Keratinocyte (primary cell): ENCODE measurements around the gene KATNB1. TPM values are rescaled to one million over a fixed set of nuclear protein-coding genes. Genes with fewer than 3 reads are reported as not detected.

Source experiments
- DNase-seq: peaks from one replicate; pipeline ENCODE4 v3.0.0-alpha.2; 2011; ENCODE audit warnings: low read depth, missing footprints, low spot score
- FAIRE-seq: peaks from 2 replicates; lab custom pipeline; 2011; peaks lifted over from hg19 to GRCh38; lab: Jason Lieb, UNC
- H2AFZ ChIP-seq: 2 replicates; pipeline ENCODE4 v1.6.0; 2012; ENCODE audit warnings: low read length, control low read depth, inconsistent platforms; ENCODE audit not compliant: control insufficient read depth
- H3K27ac ChIP-seq: 2 replicates; pipeline ENCODE4 v1.5.1; 2011; ENCODE audit warnings: low read length; ENCODE audit not compliant: control insufficient read depth, insufficient read depth
- H3K27me3 ChIP-seq: 3 replicates; pipeline ENCODE4 v1.6.0; 2011; ENCODE audit warnings: low read length; ENCODE audit not compliant: control insufficient read depth, insufficient read depth; ENCODE audit errors: extremely low read depth
- H3K36me3 ChIP-seq, 2 experiments: 2 replicates in 1 of 2; 3 replicates in 1 of 2; pipeline ENCODE4 v1.5.1; 2011; ENCODE audit warnings: low read length in 2 of 2, mild to moderate bottlenecking in 1 of 2; ENCODE audit not compliant: control insufficient read depth in 2 of 2, insufficient read depth in 2 of 2; ENCODE audit errors: extremely low read depth in 1 of 2
- H3K4me1 ChIP-seq: 3 replicates; pipeline ENCODE4 v1.5.1; 2011; ENCODE audit warnings: low read length; ENCODE audit not compliant: control insufficient read depth, insufficient read depth; ENCODE audit errors: extremely low read depth
- H3K4me2 ChIP-seq: 3 replicates; pipeline ENCODE4 v1.6.0; 2011; ENCODE audit warnings: low read depth, low read length; ENCODE audit not compliant: control insufficient read depth, insufficient read depth; ENCODE audit errors: extremely low read depth
- H3K4me3 ChIP-seq, 3 experiments: fragments of 200-600 bp in 1 of 3; sonication (generic) in 1 of 3; 2 replicates in 2 of 3; 3 replicates in 1 of 3; pipeline ENCODE4 v1.5.1; 2011 to 2016; ENCODE audit warnings: low read length in 3 of 3, mild to moderate bottlenecking in 3 of 3, control low read depth in 2 of 3, inconsistent platforms in 1 of 3, low read depth in 1 of 3, mixed read lengths in 1 of 3, mixed run types in 1 of 3, moderate library complexity in 1 of 3; ENCODE audit not compliant: control insufficient read depth in 2 of 3, insufficient read depth in 2 of 3; ENCODE audit errors: extremely low read depth in 1 of 3
- H3K79me2 ChIP-seq: 2 replicates; pipeline ENCODE4 v1.6.0; 2012; ENCODE audit warnings: low read length; ENCODE audit not compliant: control insufficient read depth, insufficient read depth
- H3K9ac ChIP-seq: 3 replicates; pipeline ENCODE4 v1.6.0; 2011; ENCODE audit warnings: low read length; ENCODE audit not compliant: control insufficient read depth, insufficient read depth; ENCODE audit errors: extremely low read depth
- H3K9me1 ChIP-seq: 3 replicates; pipeline ENCODE4 v1.6.0; 2011; ENCODE audit warnings: low read length; ENCODE audit not compliant: control insufficient read depth, insufficient read depth; ENCODE audit errors: extremely low read depth
- H3K9me3 ChIP-seq: 2 replicates; pipeline ENCODE4 v1.5.1; 2012; ENCODE audit warnings: low read depth, low read length; ENCODE audit not compliant: control insufficient read depth
- H4K20me1 ChIP-seq: 3 replicates; pipeline ENCODE4 v1.6.0; 2011; ENCODE audit warnings: low read length; ENCODE audit not compliant: control insufficient read depth, insufficient read depth; ENCODE audit errors: extremely low read depth
- CTCF ChIP-seq, 3 experiments: IDR thresholded peaks in 1 of 3; conservative IDR thresholded peaks in 1 of 3; optimal IDR thresholded peaks in 1 of 3; 2 replicates in 2 of 3; 3 replicates in 1 of 3; pipeline versions ENCODE3 to v1.5.1; 2011; ENCODE audit warnings: low read length in 3 of 3, mild to moderate bottlenecking in 3 of 3, moderate library complexity in 2 of 3, control low read depth in 1 of 3, inconsistent platforms in 1 of 3; ENCODE audit not compliant: insufficient read depth in 2 of 3; ENCODE audit errors: extremely low read depth in 1 of 3
- EZH2 ChIP-seq: IDR thresholded peaks from one replicate; pipeline ENCODE4 v1.6.1; 2012; ENCODE audit warnings: inconsistent platforms, mild to moderate bottlenecking, low read length, moderate library complexity
- dilution Hi-C: fragments of 300-500 bp; cut with MboI; formaldehyde crosslinking; loops from one replicate; pipeline ENCODE4 v1.7.0; 2020; ENCODE audit warnings: low sequenced_read_pairs; ENCODE audit not compliant: extremely low pct_ligation_motif_present
- polyA plus RNA-seq, 5 experiments: library from polyadenylated mRNA; depleted of rRNA in 3 of 5; stranded (reverse) in 3 of 5; stranded (forward) in 1 of 5; unstranded in 1 of 5; fragments of >200 nt; gene quantifications; 1 replicate in 1 of 5; 2 replicates in 3 of 5; 3 replicates in 1 of 5; pipeline versions ENCODE4 v1.2.1 to v1.2.3, GENCODE V29; 2011 to 2012; ENCODE audit warnings: missing spikeins in 2 of 5, low read depth in 1 of 5, low replicate concordance in 1 of 5

Gene KATNB1
- polyA plus RNA-seq, 1 donor (not counting 4 experiments of a cell fraction or from before 2014, with no cell fraction given): 18.9 TPM

- TF ChIP-seq CTCF (optimal IDR thresholded peaks at IDR 0.05 in 1 of 3, IDR thresholded peaks at IDR 0.05 in 1 of 3, conservative IDR thresholded peaks at IDR 0.05 in 1 of 3; ENCODE audit: extremely low read depth in 1 of 3, insufficient read depth in 2 of 3, low read length in 3 of 3): no peak
- TF ChIP-seq EZH2: no peak
- H3K9me3 ChIP-seq: no peaks in the 10 kb centered on the region
- H3K27ac ChIP-seq: no peak overlapping the region
- H3K4me1 ChIP-seq: peaks cover 11% of the 10 kb centered on the region
- no peak overlapping the region for H2AFZ ChIP-seq
- peaks cover 3% of the 10 kb centered on the region for H4K20me1 ChIP-seq
- dilution Hi-C loops: no loop called here
- H3K36me3 ChIP-seq: peaks cover 21 to 31% of the 10 kb centered on the region in 2 experiments
- H3K9me1 ChIP-seq: no peaks in the 10 kb centered on the region
- no peak for DNase-seq
- H3K79me2 ChIP-seq: no peaks in the 10 kb centered on the region
- H3K9ac ChIP-seq: no peak overlapping the region
- H3K27me3 ChIP-seq: no peaks in the 10 kb centered on the region
- no peak for FAIRE-seq
- no peak overlapping the region for H3K4me2 ChIP-seq
- H3K4me3 ChIP-seq: no peak overlapping the region
Observed at GRCh38 chr16:57758331-57759117, 23.0 kb downstream of the KATNB1 start.

GRCh38 chr16:57759131-57759530, 23.6 kb downstream of the KATNB1 start:
- H3K36me3 ChIP-seq: peaks cover 20 to 31% of the 10 kb centered on the region in 2 experiments
- peaks cover 3% of the 10 kb centered on the region for H4K20me1 ChIP-seq
- H3K4me1 ChIP-seq: peaks cover 13% of the 10 kb centered on the region
- no peak overlapping the region for H3K4me2 ChIP-seq
- H3K79me2 ChIP-seq: no peaks in the 10 kb centered on the region
- H3K27me3 ChIP-seq: no peaks in the 10 kb centered on the region
- dilution Hi-C loops: no loop called here
- no peak overlapping the region for H3K4me3 ChIP-seq
- no peak for DNase-seq
- FAIRE-seq: no peak
- no peak overlapping the region for H2AFZ ChIP-seq
- H3K9me1 ChIP-seq: no peaks in the 10 kb centered on the region
- no peaks in the 10 kb centered on the region for H3K9me3 ChIP-seq
- TF ChIP-seq CTCF (optimal IDR thresholded peaks at IDR 0.05 in 1 of 3, IDR thresholded peaks at IDR 0.05 in 1 of 3, conservative IDR thresholded peaks at IDR 0.05 in 1 of 3; ENCODE audit: extremely low read depth in 1 of 3, insufficient read depth in 2 of 3, low read length in 3 of 3) (no peak), EZH2 (no peak)
- no peak overlapping the region for H3K9ac ChIP-seq
- H3K27ac ChIP-seq: no peak overlapping the region
